ENCODE measurements around the gene SLC25A38.

SLC25A38 gene

DNA sequence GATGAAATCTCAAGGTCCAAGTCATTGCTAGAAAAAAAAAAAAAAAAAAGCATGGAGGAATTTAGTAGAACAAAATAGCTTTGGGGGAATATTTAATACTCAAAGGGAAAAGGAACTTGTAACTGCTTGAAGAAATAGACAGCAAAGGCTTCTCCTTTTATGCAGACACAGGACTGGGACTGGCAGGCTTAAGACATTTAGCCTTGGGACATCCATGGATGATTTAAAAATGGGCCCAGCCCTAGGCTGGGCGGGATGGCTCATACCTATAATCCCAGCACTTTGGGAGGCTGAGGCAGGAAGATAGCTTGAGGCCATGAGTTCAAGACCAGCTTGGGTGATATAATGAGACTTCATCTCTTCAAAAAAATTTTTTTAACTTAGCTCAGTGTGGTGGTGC is 43.1 kb downstream of the SLC25A38 start:
- TF ChIP-seq CTCF (IDR thresholded peaks at IDR 0.05) = no peak

DNA sequence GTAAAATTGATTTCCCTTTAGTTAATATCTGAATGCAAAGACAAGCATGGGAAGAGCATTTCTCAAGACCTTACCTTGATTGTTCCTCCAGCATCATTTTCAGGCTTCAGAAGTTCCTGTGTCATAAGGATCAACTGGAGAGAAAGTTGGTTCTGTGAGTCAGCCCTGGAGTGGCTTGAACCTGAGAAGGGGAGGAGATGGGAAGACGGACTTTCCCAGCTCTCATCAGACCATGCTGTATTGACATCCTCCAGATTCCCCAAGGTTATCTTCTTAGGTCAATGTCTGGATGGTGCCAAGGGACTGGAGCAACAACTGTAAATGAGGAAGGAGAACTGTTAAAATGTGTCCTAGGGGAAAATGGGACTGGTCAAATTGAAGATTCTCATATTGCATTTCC is 44.3 kb downstream of the SLC25A38 start:
- TF ChIP-seq CTCF (IDR thresholded peaks at IDR 0.05) = no peak

- TF ChIP-seq CTCF (IDR thresholded peaks at IDR 0.05) = no peak
These were observed 45.6 kb downstream of the SLC25A38 start for GRCh38 chr3:39428745-39429201.

DNA sequence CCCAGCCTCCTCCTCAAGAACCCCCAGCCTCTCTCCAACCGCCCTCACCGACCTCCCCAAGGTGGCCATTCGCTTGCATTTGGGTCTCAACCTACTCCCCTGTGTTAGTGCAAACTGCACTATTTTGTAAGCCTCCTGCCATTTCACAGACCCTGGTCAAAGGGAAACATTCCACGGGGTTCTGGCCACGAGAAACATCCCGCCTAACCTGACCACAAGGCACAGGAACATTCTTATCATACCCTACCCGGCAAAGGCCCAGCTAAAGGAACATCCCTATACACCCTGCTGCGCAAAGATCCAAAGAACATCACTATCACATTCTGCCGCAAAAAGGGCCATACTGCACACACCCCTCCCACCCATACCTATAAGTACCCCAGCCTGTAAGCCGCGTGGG is 46.3 kb downstream of the SLC25A38 start:
- TF ChIP-seq CTCF (IDR thresholded peaks at IDR 0.05) = no peak

DNA sequence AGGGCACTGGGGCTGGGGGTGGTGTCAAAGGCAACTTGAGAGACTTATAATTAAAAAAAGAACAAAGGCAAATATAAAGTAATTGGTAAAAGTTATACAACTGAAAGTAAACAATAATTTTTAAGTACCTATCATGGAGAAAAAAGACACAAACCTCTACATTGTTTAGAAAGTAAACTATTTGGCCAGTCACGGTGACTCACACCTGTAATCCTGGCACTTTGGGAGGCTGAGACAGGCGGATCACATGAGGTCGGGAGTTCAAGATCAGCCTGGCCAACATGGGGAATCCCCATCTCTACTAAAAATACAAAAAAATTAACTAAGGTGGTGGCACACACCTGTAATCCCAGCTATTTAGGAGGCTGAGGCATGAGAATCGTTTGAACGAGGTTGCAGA is 49.2 kb downstream of the SLC25A38 start:
- no peak for TF ChIP-seq CTCF (IDR thresholded peaks at IDR 0.05)

DNA sequence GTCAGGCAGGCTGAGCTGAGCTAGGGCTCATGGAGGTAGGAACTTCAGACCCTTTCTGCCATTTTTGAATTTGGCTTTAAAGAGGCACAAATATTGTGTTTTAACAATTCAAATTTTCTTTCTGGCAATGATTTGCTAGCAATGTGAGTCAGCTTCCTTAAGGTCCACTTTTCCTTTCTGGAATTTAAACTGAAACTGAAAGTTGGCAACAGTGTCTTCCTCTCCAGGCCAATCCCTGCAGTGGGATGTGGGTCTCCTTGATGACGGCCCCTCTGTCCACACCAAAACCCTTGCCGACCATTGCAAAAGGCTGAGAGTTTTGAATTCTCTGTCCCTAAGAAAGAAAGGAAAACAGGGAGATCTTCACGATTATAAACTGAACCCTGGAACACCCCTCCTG is 50.5 kb downstream of the SLC25A38 start:
- no peak for TF ChIP-seq CTCF (IDR thresholded peaks at IDR 0.05)

GRCh38 chr3:39434574-39434973 is 51.4 kb downstream of the SLC25A38 start:
- no peak for TF ChIP-seq CTCF (IDR thresholded peaks at IDR 0.05)

DNA sequence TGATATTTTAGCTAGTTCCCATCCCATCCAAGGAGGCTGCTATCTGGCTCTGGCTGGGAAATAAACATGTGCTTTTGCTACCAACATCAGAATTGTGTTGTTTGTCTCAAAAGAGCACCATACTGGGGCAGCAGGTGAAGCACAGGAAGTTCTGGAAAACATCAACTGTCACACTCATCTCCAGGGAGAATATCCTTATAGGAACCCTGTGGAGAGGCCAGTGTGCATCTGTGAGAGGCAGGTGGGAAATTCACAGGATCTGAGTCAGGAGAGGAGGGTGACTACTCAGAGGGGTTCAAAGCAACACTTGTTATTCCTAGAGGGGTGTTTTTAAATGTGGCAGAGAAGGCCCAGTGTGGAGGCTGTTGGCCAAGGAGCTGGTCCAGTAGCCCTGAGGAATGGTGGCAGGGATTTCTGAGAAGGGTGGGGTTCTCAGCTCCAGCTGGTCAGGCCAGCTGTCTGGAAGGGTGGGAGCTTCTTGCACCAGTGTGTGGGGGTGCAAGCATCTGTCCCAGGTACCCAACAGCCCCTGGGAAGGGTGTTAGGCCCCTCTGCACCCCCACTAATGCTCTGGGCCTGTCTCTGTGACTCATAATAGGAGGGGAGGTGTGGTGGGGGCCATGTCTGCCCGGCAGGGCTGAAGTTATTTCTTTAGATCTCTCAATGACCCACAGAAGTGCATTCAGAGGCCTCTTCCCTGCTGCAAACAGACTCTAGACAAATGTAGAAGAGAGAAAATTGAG is 52.0 kb downstream of the SLC25A38 start:
- no peak for TF ChIP-seq CTCF (IDR thresholded peaks at IDR 0.05)
